GM23338 (cell line): ENCODE results near the gene SORBS1. TPM values are rescaled to one million over a fixed set of nuclear protein-coding genes. Genes with fewer than 3 reads are reported as not detected.

ENCODE experiments used
- ATAC-seq: fragments of 200-7000 bp; cut with Tn5 transposase; 3 replicates; pipeline ENCODE4 v1.9.1; 2020
- DNase-seq: peaks from one replicate; pipeline ENCODE4 v3.0.0-alpha.2; 2015; ENCODE audit warnings: low spot score
- H2AFZ ChIP-seq: fragments of 200-600 bp; sonication (generic); 2 replicates; pipeline ENCODE4 v1.8.0; 2016; ENCODE audit warnings: antibody characterized with exemption, mild to moderate bottlenecking, moderate library complexity
- H3F3A ChIP-seq: fragments of 200-600 bp; sonication (generic); replicated peaks from 2 replicates; pipeline ENCODE4 v1.8.0; 2017; ENCODE audit warnings: antibody characterized with exemption, mixed run types, low read depth
- H3K27ac ChIP-seq: fragments of 200-600 bp; sonication (generic); 2 replicates; pipeline ENCODE4 v1.6.1; 2016; ENCODE audit warnings: low read depth
- H3K27me3 ChIP-seq: fragments of 200-600 bp; sonication (generic); 2 replicates; pipeline ENCODE4 v1.8.0; 2016; ENCODE audit warnings: mild to moderate bottlenecking, mixed run types, moderate library complexity; ENCODE audit not compliant: insufficient read depth
- H3K36me3 ChIP-seq: fragments of 200-600 bp; sonication (generic); 2 replicates; pipeline ENCODE4 v1.8.0; 2016; ENCODE audit warnings: mild to moderate bottlenecking; ENCODE audit not compliant: insufficient read depth
- H3K4me1 ChIP-seq: fragments of 200-600 bp; sonication (generic); 2 replicates; pipeline ENCODE4 v1.8.0; 2016; ENCODE audit warnings: mild to moderate bottlenecking, moderate library complexity; ENCODE audit not compliant: insufficient read depth
- H3K4me2 ChIP-seq: fragments of 200-600 bp; sonication (generic); 2 replicates; pipeline ENCODE4 v1.7.1; 2017; ENCODE audit warnings: mixed run types
- H3K4me3 ChIP-seq: fragments of 200-600 bp; sonication (generic); 2 replicates; pipeline ENCODE4 v1.6.1; 2016; ENCODE audit warnings: mixed run types
- H3K79me2 ChIP-seq: fragments of 200-600 bp; sonication (generic); replicated peaks from 2 replicates; pipeline ENCODE4 v1.8.0; 2017; ENCODE audit warnings: mild to moderate bottlenecking; ENCODE audit not compliant: insufficient read depth
- H3K9me2 ChIP-seq: fragments of 200-600 bp; sonication (generic); 2 replicates; pipeline ENCODE4 v1.8.0; 2017; ENCODE audit not compliant: insufficient read depth
- H4K20me1 ChIP-seq: fragments of 200-600 bp; sonication (generic); replicated peaks from 2 replicates; pipeline ENCODE4 v1.8.0; 2017; ENCODE audit warnings: mild to moderate bottlenecking; ENCODE audit not compliant: insufficient read depth
- H3K27ac Mint-ChIP-seq: 2 replicates; pipeline ENCODE4 v1.8.0; 2020; ENCODE audit warnings: inconsistent platforms, mild to moderate bottlenecking, moderate library complexity, mixed read lengths
- H3K27me3 Mint-ChIP-seq: 3 replicates; pipeline ENCODE4 v1.8.0; 2022; ENCODE audit warnings: low read depth, mild to moderate bottlenecking, moderate library complexity, mixed read lengths, inconsistent platforms; ENCODE audit not compliant: insufficient read depth, poor library complexity
- H3K36me3 Mint-ChIP-seq: 3 replicates; pipeline ENCODE4 v1.8.0; 2021; ENCODE audit warnings: low read depth, mild to moderate bottlenecking, inconsistent platforms, moderate library complexity, mixed read lengths
- H3K4me1 Mint-ChIP-seq: 3 replicates; pipeline ENCODE4 v1.8.0; 2020; ENCODE audit warnings: mild to moderate bottlenecking, inconsistent platforms, mixed read lengths
- H3K4me3 Mint-ChIP-seq: 3 replicates; pipeline ENCODE4 v1.8.0; 2021; ENCODE audit warnings: moderate library complexity, mild to moderate bottlenecking, inconsistent platforms, mixed read lengths
- H3K9me3 Mint-ChIP-seq: 3 replicates; pipeline ENCODE4 v1.8.0; 2020; ENCODE audit warnings: moderate library complexity, mild to moderate bottlenecking, inconsistent platforms, mixed read lengths
- CREB1 ChIP-seq: fragments of 250-450 bp; sonication (Bioruptor Pico); IDR thresholded peaks from 2 replicates; pipeline ENCODE4 v1.5.0; 2020; ENCODE audit warnings: low read depth, mild to moderate bottlenecking, moderate library complexity
- EZH2 ChIP-seq: fragments of 200-600 bp; sonication (generic); IDR thresholded peaks from one replicate; pipeline ENCODE4 v1.8.0; 2017; ENCODE audit warnings: antibody characterized with exemption, mild to moderate bottlenecking, low read depth; ENCODE audit not compliant: unreplicated experiment
- EZH2phosphoT487 ChIP-seq: fragments of 200-600 bp; sonication (generic); IDR thresholded peaks from one replicate; pipeline ENCODE4 v1.8.1; 2018; ENCODE audit warnings: antibody characterized with exemption; ENCODE audit not compliant: unreplicated experiment
- JUNB ChIP-seq: IDR thresholded peaks from one replicate; pipeline ENCODE4 v1.6.1; 2016; ENCODE audit warnings: antibody characterized with exemption; ENCODE audit not compliant: unreplicated experiment
- NANOG ChIP-seq: IDR thresholded peaks from 2 replicates; pipeline ENCODE4 v1.6.1; 2016; ENCODE audit warnings: antibody characterized with exemption, borderline replicate concordance
- STAT1 ChIP-seq: IDR thresholded peaks from one replicate; pipeline ENCODE4 v1.6.1; 2016; ENCODE audit warnings: antibody characterized with exemption; ENCODE audit not compliant: unreplicated experiment
- ZNF114 ChIP-seq: fragments of 250-450 bp; sonication (Bioruptor Pico); IDR thresholded peaks from 2 replicates; pipeline ENCODE4 v1.5.0; 2020; ENCODE audit warnings: mild to moderate bottlenecking, moderate library complexity
- ZNF331 ChIP-seq: fragments of 250-450 bp; sonication (Bioruptor Pico); IDR thresholded peaks from 2 replicates; pipeline ENCODE4 v1.5.0; 2020; ENCODE audit warnings: low read depth, mild to moderate bottlenecking, moderate library complexity
- polyA plus RNA-seq: library from polyadenylated mRNA; unstranded; fragments of >200 nt; fragmentation: Nextera tagmentation; extraction: Ambion mirVana; gene quantifications from 2 replicates; pipeline ENCODE4 v1.2.1, GENCODE V29; 2016
- total RNA-seq: library from RNA; depleted of rRNA; stranded (reverse); fragments of >200 nt; shearing (Covaris generic); gene quantifications from 2 replicates; pipeline ENCODE4 v1.2.3, GENCODE V29; 2014
- TF ChIP-seq, protein P1 (sequence below): fragments of 250-450 bp; sonication (Bioruptor Pico); IDR thresholded peaks from 2 replicates; pipeline ENCODE4 v1.5.0; 2020; ENCODE audit warnings: mild to moderate bottlenecking, moderate library complexity
- TF ChIP-seq, protein P2 (sequence below): IDR thresholded peaks from one replicate; pipeline ENCODE4 v1.6.1; 2018; ENCODE audit warnings: antibody characterized with exemption; ENCODE audit not compliant: unreplicated experiment
- TF ChIP-seq, protein P3 (sequence below), 2 experiments: fragments of 200-600 bp in 1 of 2; sonication (generic) in 1 of 2; conservative IDR thresholded peaks; 2 replicates each; pipeline versions ENCODE4 v1.5.1 to v1.6.1; 2016 to 2017; ENCODE audit warnings: antibody characterized with exemption in 2 of 2, low read depth in 2 of 2, mild to moderate bottlenecking in 2 of 2, moderate library complexity in 1 of 2
- TF ChIP-seq, protein P4 (sequence below): IDR thresholded peaks from 2 replicates; pipeline ENCODE4 v1.6.1; 2016; ENCODE audit warnings: antibody characterized with exemption

The SORBS1 gene
- total and polyA plus RNA-seq, 2 experiments from 2014 or later, result 47.7 to 51.5 TPM

DNA sequence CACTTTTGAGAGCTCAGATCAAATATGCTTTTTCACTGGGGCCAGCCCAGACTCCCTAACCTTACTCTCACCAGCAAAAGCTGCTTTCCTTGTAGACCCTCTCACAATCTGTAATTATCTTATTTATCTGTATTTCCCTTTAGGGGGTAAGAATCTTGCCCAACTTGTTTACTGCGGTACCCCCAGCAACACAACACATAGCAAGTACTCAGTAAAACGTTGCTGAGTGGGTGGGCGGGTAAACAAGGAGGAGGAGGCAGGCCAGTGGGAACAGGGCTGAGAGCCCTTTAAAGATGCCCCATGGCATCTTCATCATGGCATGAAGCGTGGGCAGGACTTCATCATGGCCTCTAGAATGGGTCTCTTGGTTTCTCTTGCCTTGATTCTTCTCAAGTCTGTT, 64.2 kb downstream of the SORBS1 start (continued):
- TF ChIP-seq, protein P1, sequence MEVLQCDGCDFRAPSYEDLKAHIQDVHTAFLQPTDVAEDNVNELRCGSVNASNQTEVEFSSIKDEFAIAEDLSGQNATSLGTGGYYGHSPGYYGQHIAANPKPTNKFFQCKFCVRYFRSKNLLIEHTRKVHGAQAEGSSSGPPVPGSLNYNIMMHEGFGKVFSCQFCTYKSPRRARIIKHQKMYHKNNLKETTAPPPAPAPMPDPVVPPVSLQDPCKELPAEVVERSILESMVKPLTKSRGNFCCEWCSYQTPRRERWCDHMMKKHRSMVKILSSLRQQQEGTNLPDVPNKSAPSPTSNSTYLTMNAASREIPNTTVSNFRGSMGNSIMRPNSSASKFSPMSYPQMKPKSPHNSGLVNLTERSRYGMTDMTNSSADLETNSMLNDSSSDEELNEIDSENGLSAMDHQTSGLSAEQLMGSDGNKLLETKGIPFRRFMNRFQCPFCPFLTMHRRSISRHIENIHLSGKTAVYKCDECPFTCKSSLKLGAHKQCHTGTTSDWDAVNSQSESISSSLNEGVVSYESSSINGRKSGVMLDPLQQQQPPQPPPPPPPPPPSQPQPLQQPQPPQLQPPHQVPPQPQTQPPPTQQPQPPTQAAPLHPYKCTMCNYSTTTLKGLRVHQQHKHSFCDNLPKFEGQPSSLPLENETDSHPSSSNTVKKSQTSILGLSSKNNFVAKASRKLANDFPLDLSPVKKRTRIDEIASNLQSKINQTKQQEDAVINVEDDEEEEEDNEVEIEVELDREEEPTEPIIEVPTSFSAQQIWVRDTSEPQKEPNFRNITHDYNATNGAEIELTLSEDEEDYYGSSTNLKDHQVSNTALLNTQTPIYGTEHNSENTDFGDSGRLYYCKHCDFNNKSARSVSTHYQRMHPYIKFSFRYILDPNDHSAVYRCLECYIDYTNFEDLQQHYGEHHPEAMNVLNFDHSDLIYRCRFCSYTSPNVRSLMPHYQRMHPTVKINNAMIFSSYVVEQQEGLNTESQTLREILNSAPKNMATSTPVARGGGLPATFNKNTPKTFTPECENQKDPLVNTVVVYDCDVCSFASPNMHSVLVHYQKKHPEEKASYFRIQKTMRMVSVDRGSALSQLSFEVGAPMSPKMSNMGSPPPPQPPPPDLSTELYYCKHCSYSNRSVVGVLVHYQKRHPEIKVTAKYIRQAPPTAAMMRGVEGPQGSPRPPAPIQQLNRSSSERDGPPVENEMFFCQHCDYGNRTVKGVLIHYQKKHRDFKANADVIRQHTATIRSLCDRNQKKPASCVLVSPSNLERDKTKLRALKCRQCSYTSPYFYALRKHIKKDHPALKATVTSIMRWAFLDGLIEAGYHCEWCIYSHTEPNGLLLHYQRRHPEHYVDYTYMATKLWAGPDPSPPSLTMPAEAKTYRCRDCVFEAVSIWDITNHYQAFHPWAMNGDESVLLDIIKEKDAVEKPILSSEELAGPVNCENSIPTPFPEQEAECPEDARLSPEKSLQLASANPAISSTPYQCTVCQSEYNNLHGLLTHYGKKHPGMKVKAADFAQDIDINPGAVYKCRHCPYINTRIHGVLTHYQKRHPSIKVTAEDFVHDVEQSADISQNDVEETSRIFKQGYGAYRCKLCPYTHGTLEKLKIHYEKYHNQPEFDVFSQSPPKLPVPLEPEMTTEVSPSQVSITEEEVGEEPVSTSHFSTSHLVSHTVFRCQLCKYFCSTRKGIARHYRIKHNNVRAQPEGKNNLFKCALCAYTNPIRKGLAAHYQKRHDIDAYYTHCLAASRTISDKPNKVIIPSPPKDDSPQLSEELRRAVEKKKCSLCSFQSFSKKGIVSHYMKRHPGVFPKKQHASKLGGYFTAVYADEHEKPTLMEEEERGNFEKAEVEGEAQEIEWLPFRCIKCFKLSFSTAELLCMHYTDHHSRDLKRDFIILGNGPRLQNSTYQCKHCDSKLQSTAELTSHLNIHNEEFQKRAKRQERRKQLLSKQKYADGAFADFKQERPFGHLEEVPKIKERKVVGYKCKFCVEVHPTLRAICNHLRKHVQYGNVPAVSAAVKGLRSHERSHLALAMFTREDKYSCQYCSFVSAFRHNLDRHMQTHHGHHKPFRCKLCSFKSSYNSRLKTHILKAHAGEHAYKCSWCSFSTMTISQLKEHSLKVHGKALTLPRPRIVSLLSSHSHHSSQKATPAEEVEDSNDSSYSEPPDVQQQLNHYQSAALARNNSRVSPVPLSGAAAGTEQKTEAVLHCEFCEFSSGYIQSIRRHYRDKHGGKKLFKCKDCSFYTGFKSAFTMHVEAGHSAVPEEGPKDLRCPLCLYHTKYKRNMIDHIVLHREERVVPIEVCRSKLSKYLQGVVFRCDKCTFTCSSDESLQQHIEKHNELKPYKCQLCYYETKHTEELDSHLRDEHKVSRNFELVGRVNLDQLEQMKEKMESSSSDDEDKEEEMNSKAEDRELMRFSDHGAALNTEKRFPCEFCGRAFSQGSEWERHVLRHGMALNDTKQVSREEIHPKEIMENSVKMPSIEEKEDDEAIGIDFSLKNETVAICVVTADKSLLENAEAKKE (CRISPR knock-in tag), result no peak
- TF ChIP-seq NANOG (no peak), STAT1 (no peak), ZNF331 (CRISPR knock-in tag) (no peak), EZH2phosphoT487 (no peak), CREB1 (CRISPR knock-in tag) (no peak), JUNB (no peak), EZH2 (no peak)

DNA sequence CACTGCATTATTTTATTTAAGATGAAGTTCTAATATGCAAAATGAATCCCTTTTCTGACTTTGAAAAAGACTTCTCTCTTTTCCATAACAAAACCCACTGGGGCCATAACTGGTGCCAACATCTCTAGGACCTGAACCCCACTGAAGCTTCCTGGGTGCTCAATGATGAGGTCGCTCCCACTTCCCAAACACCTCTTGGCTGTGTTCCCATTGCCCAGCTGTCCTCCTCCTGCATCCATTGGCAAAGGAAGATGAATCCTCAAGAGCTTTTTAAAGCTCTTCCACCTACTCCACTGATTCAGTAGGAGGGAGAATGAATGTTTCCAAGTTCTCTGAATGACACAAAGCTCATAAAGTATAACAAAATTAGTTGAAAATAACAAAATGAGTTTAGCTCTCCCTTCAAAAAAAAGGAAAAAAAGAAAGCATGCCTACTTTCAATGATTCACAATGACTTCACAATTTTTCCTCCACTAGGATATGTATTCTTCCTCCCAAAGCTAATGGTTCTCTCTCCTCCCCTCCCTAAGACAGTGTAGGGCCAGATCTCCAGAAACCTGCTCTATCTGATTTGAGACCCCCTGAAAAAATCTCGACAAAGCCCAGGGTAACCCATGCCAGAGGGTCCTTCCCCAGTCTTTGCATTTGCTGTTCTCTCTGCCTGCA, 64.8 kb downstream of the SORBS1 start:
- Histone ChIP-seq H4K20me1 (no peaks in the 10 kb centered on the region), H3K9me2 (0 out of 2 replicates have a peak, but pooled peaks cover 3% of the 10 kb centered on the region), H3K4me3 (no peak overlapping the region), H3K4me1 (peaks cover 20% of the 10 kb centered on the region), H3K36me3 (no peaks in the 10 kb centered on the region), H3K27me3 (no peaks in the 10 kb centered on the region), H3K27ac (0 out of 2 replicates have a peak overlapping the region, but pooled peaks have one; percentile 39), H3K79me2 (peaks cover 82% of the 10 kb centered on the region), H2AFZ (no peak overlapping the region), H3F3A (no peaks in the 10 kb centered on the region), H3K4me2 (no peak overlapping the region)
- peaks cover 2% of the 10 kb centered on the region for H3K27me3 Mint-ChIP-seq
- H3K4me3 Mint-ChIP-seq, result no peak overlapping the region
- DNase-seq, result no peak
- ATAC-seq, result no peak
- no peaks in the 10 kb centered on the region for H3K36me3 Mint-ChIP-seq
- peaks cover 31% of the 10 kb centered on the region for H3K4me1 Mint-ChIP-seq
- H3K9me3 Mint-ChIP-seq, result no peaks in the 10 kb centered on the region
- H3K27ac Mint-ChIP-seq, result peak overlapping the region; percentile 30; the same call in 1 of the 2 replicates
- TF ChIP-seq, protein P2, sequence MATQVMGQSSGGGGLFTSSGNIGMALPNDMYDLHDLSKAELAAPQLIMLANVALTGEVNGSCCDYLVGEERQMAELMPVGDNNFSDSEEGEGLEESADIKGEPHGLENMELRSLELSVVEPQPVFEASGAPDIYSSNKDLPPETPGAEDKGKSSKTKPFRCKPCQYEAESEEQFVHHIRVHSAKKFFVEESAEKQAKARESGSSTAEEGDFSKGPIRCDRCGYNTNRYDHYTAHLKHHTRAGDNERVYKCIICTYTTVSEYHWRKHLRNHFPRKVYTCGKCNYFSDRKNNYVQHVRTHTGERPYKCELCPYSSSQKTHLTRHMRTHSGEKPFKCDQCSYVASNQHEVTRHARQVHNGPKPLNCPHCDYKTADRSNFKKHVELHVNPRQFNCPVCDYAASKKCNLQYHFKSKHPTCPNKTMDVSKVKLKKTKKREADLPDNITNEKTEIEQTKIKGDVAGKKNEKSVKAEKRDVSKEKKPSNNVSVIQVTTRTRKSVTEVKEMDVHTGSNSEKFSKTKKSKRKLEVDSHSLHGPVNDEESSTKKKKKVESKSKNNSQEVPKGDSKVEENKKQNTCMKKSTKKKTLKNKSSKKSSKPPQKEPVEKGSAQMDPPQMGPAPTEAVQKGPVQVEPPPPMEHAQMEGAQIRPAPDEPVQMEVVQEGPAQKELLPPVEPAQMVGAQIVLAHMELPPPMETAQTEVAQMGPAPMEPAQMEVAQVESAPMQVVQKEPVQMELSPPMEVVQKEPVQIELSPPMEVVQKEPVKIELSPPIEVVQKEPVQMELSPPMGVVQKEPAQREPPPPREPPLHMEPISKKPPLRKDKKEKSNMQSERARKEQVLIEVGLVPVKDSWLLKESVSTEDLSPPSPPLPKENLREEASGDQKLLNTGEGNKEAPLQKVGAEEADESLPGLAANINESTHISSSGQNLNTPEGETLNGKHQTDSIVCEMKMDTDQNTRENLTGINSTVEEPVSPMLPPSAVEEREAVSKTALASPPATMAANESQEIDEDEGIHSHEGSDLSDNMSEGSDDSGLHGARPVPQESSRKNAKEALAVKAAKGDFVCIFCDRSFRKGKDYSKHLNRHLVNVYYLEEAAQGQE, result no peak
- TF ChIP-seq ZNF331 (CRISPR knock-in tag) (no peak), JUNB (no peak), ZNF114 (CRISPR knock-in tag) (no peak), STAT1 (no peak)
- TF ChIP-seq, protein P3, sequence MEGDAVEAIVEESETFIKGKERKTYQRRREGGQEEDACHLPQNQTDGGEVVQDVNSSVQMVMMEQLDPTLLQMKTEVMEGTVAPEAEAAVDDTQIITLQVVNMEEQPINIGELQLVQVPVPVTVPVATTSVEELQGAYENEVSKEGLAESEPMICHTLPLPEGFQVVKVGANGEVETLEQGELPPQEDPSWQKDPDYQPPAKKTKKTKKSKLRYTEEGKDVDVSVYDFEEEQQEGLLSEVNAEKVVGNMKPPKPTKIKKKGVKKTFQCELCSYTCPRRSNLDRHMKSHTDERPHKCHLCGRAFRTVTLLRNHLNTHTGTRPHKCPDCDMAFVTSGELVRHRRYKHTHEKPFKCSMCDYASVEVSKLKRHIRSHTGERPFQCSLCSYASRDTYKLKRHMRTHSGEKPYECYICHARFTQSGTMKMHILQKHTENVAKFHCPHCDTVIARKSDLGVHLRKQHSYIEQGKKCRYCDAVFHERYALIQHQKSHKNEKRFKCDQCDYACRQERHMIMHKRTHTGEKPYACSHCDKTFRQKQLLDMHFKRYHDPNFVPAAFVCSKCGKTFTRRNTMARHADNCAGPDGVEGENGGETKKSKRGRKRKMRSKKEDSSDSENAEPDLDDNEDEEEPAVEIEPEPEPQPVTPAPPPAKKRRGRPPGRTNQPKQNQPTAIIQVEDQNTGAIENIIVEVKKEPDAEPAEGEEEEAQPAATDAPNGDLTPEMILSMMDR (conservative IDR thresholded peaks at IDR 0.05; ENCODE audit: low read depth in 2 of 2), result no peak
- TF ChIP-seq, protein P4, sequence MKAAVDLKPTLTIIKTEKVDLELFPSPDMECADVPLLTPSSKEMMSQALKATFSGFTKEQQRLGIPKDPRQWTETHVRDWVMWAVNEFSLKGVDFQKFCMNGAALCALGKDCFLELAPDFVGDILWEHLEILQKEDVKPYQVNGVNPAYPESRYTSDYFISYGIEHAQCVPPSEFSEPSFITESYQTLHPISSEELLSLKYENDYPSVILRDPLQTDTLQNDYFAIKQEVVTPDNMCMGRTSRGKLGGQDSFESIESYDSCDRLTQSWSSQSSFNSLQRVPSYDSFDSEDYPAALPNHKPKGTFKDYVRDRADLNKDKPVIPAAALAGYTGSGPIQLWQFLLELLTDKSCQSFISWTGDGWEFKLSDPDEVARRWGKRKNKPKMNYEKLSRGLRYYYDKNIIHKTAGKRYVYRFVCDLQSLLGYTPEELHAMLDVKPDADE, result no peak
